Ecto neural progenitor cell (in vitro differentiated cells): ENCODE results near the gene PRAMEF10.
"Not testable (repeated sequence)": the region's sequence is repeated elsewhere in the genome, so short reads cannot be mapped to it uniquely, and the experiment has no call there.

ENCODE experiments used
- DNase-seq: peaks from one replicate; pipeline ENCODE4 v3.0.0-alpha.2; 2018; ENCODE audit warnings: low spot score

PRAMEF10 gene, protein sequence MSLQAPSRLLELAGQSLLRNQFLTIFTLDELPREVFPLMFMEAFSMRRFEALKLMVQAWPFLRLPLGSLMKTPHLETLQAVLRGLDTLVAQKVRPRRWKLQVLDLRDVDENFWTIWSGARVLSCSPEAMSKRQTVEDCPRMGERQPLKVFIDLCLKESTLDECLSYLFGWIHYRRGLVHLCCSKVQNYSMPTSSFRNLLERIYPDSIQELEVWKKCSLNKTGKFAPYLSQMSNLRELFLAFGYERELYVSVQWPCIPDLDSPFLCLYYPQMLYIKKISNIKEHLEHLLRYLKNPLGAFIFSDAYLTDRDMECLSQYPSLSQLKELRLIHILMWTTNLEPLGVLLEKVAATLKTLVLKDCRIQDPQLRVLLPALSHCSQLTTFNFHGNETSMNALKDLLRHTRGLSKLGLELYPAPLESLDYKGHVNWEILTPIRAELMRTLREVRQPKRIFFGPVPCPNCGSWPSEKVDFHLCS

DNA sequence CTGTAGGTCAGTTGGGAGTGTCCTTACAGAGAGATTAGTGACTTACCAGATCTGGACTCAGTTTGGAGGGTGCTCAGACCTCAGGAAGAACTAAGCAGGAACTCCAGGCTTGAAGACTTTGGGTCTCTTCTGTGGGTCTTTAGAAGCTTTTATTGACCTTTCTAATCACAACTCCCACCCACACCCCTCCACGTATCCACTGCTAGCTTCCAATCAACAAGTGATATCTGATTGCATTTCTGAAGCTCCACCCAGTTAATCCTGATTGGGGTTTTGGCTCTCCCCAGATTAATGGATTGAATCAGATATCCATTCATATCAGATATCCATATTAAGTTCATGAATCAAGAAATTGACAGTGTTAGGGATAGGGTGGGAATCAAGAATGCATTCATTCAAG is at the start of gene PRAMEF10:
Gene PRAMEF10 (minus strand): TSS at position 101 of the 400 bp plus-strand sequence. CDS start 2,423 bp downstream, outside the sequence.
- not testable (repeated sequence) for DNase-seq

DNA sequence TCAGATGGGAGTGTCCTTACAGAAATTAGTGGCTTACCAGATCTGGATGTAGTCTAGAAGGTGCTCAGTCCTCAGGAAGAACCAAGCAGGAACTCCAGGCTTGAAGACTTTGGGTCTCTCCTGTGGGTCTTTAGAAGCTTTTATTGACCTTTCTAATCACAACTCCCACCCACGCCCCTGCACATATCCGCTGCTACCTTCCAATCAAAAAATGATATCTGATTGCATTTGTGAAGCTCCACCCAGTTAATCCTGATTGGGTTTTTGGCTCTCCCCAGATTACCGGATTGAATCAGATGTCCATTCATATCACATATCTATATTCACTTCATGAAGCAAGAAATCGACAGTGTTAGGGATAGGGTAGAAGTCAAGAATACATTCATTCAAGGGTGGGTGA is 49.4 kb upstream of the PRAMEF10 start, which contains the start of gene PRAMEF6:
Gene PRAMEF6 (minus strand): TSS at position 101 of the 400 bp plus-strand sequence. CDS start 5,062 bp downstream, outside the sequence.
- not testable (repeated sequence) for DNase-seq

DNA sequence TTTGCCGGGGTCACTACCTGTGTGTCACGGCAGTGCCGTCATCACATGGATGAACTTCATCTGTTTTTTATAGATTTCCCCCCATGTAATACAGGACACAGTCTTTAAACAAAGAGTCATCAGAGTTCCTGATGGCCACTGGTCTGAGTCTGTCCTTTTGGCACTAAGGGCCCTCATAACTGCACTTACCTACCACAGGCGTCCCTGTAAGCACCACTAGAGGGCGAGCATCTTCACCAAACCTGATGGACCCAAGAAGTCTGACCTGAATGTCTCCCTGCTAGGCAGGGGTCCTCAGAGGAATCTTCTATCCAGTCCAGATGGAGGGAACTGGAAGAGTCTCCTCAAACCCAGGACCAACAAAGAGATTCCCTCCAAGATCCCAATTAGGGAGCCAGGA is 26.3 kb upstream of the PRAMEF10 start:
- not testable (repeated sequence) for DNase-seq

DNA sequence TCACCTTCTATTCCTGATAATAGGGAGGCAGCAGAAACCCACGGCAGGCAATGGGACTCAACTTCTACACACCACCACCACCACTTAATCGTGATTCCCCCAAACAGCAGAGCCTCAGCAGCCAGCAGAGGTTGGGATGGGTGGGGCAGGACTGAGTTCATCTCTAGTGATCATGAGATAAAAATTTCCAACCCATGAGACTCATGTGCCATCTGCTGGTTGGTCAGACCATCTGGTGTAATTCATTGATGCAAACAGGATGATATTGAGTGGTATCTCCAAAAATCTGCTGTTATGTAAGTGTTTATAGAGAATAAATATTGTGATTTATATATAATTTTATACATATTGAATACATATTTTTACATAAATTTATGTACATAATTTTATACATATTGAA is 23.7 kb upstream of the PRAMEF10 start:
- not testable (repeated sequence) for DNase-seq

DNA sequence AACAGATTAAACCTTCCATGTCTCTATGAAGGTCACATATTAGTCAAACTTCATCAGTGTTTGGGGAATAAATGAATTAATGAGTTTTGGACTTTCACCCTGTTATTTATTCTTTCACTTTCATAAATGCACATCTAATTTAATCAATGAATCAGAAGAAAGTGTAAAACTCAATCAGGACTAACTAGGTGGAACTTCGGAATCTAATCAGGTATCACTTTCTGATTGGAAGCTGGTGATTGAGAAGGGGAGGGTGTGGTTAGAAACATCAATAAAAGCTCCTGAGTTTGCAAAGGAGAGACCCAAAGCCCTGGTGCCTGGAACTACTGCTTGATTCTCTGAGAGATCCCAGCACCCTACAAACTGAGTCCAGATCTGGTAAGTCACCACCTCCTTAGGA is 18.2 kb upstream of the PRAMEF10 start, which contains the start of gene PRAMEF7:
Gene PRAMEF7 (plus strand): TSS at position 301 of the 400 bp plus-strand sequence. CDS start 1,083 bp downstream, outside the sequence.
- DNase-seq = not testable (repeated sequence)

DNA sequence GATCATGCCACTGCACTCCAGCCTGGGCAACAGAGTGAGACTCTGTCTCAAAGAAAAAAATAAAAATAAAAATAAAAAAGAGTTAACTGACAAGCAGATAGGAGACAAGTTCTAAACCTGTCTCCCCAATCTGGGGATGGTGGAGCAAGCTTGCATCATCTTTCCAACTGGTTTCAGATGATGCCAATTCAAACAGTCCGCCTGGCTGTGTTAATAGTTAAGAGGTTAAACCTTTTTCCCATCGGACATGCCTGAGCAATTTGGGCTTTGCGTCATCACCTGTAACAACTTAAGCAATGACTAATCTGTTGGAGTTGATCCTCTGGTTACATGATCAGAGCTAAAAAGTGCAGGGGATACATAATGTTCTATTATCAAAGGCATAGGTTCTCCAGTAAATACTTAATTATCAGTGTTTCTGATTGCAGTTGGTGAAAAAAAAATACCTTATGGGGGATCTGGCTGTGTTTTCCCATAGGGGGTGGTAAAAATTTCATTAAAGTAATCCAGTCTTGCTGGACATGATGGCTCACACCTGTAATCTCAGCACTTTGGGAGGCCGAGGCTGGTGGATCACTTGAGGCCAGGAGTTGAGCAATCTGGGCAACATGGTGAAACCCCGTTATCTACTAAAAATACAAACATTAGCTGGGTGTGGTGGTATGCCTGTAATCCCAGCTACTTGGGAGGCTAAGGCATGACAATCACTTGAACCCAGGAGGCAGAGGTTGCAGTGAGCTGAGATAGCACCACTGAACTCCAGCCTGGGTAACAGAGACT is 5.9 kb upstream of the PRAMEF10 start:
- DNase-seq = not testable (repeated sequence)

DNA sequence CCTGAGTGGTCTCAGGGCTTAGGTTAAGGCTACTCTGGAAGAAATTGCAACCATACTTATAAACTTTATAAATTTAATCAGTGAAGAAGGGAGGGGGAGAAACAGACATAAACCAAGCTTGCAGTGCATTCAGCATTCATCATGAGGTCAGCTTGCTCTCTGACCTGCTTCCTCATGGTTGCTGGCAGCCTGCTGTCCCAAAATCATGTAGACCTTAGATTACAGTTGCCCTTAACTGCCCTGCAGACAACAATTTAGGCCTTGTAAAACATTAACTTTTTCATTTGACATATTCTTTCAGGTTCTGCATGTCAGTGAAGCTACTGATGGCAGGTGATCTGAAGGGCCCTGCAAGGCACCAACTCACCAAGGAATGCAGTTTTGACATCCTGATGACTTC is 1.1 kb upstream of the PRAMEF10 start:
- DNase-seq = not testable (repeated sequence)

DNA sequence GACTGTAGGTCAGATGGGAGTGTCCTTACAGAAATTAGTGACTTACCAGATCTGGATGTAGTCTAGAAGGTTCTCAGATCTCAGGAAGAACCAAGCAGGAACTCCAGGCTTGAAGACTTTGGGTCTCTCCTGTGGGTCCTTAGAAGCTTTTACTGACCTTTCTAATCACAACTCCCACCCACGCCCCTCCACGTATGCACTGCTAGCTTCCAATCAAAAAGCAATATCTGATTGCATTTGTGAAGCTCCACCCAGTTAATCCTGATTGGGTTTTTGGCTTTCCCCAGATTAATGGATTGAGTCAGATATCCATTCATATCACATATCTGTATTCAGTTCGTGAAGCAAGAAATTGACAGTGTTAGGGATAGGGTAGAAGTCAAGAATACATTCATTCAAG is 12.0 kb downstream of the PRAMEF10 start, which contains the start of gene PRAMEF4:
Gene PRAMEF4 (minus strand): TSS at position 101 of the 400 bp plus-strand sequence. CDS start 2,807 bp downstream, outside the sequence.
- not testable (repeated sequence) for DNase-seq

DNA sequence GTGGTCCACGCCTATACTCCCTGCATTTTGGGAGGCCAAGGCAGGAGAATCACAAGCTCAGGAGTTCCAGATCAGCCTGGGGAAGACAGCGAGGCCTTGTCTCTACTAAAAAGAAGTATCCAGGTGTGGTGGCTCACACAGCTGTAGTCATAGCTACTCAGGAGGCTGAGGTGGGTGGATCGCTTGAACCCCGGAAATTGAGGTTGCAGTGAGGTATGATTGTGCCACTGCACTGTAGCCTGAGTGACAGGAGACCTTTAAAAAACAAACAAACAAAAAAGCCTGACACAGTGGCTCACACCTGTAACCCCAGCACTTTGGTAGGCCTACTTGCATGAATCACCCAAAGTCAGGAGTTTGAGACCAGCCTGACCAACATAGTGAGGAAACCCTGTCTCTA is 19.6 kb downstream of the PRAMEF10 start:
- DNase-seq = not testable (repeated sequence)

DNA sequence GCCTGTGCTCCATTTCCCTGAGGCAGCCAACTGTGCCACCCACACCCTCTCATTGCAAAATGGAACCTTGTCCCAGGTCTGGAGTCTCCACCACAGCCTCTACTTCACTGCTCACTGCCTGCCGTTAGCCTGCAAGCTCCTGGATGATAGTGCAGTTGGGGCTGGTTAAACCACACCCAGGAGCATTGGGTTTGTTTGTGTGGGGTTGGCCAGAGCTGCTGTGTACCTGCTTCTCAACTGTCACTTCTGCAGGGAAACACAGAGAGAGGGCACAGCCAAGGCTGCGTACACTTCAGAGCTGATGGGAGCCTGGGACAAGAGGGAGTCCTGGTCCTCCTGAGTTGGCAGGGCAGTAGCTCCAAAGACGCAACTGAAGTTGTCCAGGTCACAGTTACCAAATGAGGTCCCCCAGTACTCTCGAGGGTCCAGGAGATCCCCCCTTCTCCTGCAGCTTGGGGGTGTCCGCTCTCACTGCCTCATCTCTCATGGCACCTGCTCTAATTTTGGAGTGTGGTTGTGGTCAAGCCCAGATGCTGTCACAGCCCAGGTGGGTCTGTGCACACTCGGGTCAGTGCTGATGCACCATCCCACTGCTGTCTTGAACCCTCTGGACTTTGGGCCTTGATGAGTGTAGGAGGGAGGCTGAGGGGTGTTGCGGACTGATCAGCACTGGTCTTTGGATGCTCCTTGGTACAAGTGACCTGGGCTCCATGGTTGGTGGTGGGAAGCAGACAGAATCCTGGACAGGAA is 34.8 kb downstream of the PRAMEF10 start:
- DNase-seq = not testable (repeated sequence)

DNA sequence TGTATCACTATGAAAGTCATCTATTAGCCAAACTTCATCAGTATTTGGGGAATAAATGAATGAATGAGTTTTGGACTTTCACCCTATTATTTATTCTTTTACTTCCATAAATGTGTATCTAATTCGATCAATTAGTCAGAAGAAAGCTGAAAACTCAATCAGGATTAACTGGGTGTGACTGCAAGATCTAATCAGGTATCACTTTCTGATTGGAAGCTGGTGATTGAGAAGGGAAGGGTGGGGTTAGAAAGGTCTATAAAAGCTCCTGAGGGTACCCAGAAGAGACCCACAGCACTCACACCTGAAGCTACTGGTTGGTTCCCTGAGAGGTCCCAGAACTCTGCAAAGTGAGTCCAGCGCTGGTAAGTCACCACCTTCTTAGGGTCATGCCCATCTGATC is 41.3 kb downstream of the PRAMEF10 start, which contains the start of gene PRAMEF2:
Gene PRAMEF2 (plus strand): TSS at position 301 of the 400 bp plus-strand sequence. CDS start 1,924 bp downstream, outside the sequence.
- DNase-seq = not testable (repeated sequence)

DNA sequence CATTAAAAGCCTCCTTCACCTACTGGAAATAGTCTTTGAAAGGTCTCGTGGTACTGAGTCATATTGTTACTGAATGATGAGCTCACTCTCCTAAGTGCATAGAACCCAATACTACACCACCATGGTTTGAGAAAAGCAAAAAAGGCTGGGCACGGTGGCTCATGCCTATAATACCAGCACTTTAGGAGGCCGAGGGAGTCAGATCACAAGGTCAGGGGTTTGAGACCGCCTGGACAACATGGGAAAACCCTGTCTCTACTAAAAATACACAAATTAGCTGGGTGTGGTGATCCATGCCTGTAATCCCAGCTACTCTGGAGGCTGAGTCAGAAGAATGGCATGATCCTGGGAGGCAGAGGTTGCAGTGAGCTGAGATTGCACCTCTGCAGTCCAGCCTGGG is 46.3 kb downstream of the PRAMEF10 start:
- no peak for DNase-seq

DNA sequence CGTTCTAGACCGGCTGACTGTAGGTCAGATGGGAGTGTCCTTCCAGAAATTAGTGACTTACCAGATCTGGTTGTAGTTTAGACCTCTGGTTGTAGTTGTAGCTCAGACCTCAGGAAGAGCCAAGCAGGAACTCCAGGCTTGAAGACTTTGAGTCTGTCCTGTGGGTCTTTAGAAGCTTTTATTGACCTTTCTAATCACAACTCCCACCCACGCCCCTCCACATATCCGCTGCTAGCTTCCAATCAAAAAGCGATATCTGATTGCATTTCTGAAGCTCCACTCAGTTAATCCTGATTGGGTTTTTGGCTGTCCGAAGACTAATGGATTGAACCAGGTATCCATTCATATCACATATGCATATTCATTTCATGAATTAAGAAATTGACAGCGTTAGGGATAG is 49.5 kb downstream of the PRAMEF10 start, which contains the start of gene HNRNPCL1:
Gene HNRNPCL1 (minus strand): TSS at position 101 of the 400 bp plus-strand sequence. CDS start 431 bp downstream, outside the sequence.
- DNase-seq = not testable (repeated sequence)
